HG02885 (cell line): ENCODE data around the gene MAST4.

Experiments
- ATAC-seq: cut with Tn5 transposase; IDR thresholded peaks from one replicate; pipeline ENCODE4 v1.9.1; 2021; ENCODE audit warnings: mild to moderate bottlenecking; ENCODE audit not compliant: unreplicated experiment, poor library complexity

The MAST4 gene

GRCh38 chr5:66595756-66596635 is at the start of gene MAST4:
Gene MAST4, plus strand, starts transcription at chr5:66596393. Its CDS starts 263 bp downstream, at chr5:66596656.
- peak; percentile 98 for ATAC-seq

GRCh38 chr5:66546541-66546940 is 49.7 kb upstream of the MAST4 start:
- no peak for ATAC-seq

- ATAC-seq: no peak
Observed at GRCh38 chr5:66551338-66551737, 44.9 kb upstream of the MAST4 start.

- no peak for ATAC-seq
Observed at GRCh38 chr5:66551945-66552344, 44.2 kb upstream of the MAST4 start.

- no peak for ATAC-seq
Observed at GRCh38 chr5:66553368-66553912, 42.8 kb upstream of the MAST4 start.

- peak; percentile 98 for ATAC-seq
Observed at GRCh38 chr5:66553916-66554575, 42.1 kb upstream of the MAST4 start.

GRCh38 chr5:66554884-66555283 is 41.3 kb upstream of the MAST4 start:
- ATAC-seq: no peak

GRCh38 chr5:66558560-66558959 is 37.6 kb upstream of the MAST4 start:
- ATAC-seq: peak; percentile 78

GRCh38 chr5:66560371-66560770 is 35.8 kb upstream of the MAST4 start:
- no peak for ATAC-seq

GRCh38 chr5:66561256-66561990 is 34.8 kb upstream of the MAST4 start:
- no peak for ATAC-seq

GRCh38 chr5:66565878-66566277 is 30.3 kb upstream of the MAST4 start:
- no peak for ATAC-seq

- no peak for ATAC-seq
Observed at GRCh38 chr5:66567474-66567873, 28.7 kb upstream of the MAST4 start.

- ATAC-seq: no peak
Observed at GRCh38 chr5:66570201-66570600, 26.0 kb upstream of the MAST4 start.

- ATAC-seq: no peak
Observed at GRCh38 chr5:66573733-66574132, 22.5 kb upstream of the MAST4 start.

GRCh38 chr5:66582499-66583165 is 13.6 kb upstream of the MAST4 start:
- no peak for ATAC-seq

GRCh38 chr5:66585291-66585690 is 10.9 kb upstream of the MAST4 start:
- no peak for ATAC-seq

- no peak for ATAC-seq
Observed at GRCh38 chr5:66587771-66588170, 8.4 kb upstream of the MAST4 start.

GRCh38 chr5:66596636-66597182 is 516 bp downstream of the MAST4 start:
- ATAC-seq: peak; percentile 27

GRCh38 chr5:66597183-66597757 is 1.1 kb downstream of the MAST4 start:
- ATAC-seq: no peak
